ENCODE measurements around the gene EPM2AIP1. TPM values are rescaled to one million over a fixed set of nuclear protein-coding genes. Genes with fewer than 3 reads are reported as not detected.

The EPM2AIP1 gene
- total and polyA plus RNA-seq, 9 of the 15 experiments (the other 6 are each of a cell fraction or from before 2014, with no cell fraction given), result 6.7 to 44.8 (median 25.2) TPM

DNA sequence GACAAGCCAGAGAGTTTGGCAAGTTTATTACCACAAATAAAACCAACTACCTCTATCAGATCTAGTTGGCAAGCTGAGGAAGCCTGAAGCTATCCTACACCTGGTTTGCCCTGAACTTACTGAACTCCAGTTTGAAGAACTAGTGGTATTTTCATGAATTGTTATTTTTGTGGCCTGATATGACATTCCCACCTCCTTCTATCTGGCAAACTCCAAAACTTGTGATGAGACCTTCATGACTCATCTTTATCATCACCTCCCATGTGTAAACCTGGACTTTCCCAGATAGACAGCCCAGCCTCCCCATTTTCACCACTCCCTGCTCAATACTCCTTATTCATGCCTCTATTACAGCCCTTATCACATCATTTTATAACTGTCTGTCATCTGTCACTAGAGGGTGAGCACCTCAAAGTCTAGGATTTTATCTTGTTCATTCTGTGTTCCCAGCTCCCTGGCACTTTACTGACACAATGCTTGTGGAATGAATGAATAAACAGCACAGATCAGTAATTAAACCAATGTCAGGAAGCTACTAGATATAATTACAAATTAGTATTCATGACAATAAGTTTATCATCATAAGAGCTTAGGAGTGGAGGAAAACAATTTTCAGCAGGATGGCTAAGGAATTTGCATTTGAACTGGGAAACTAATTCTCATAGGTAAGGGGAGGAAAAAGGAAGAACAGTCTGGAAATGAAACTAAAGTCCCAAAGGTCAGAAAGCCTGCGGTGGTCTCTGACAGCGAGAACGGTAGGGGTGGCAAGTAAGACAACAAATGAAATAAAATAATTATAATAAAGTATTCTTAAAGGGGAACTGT, 34.9 kb downstream of the EPM2AIP1 start (continued):
- no peak for TF ChIP-seq ZNF23 (CRISPR knock-in tag; IDR thresholded peaks at IDR 0.05)
- TF ChIP-seq NFE2L1 (tag; IDR thresholded peaks at IDR 0.05; ENCODE audit: borderline replicate concordance, low read depth), result no peak; the same call in 1 of the 2 replicates
- TF ChIP-seq EP400 (IDR thresholded peaks at IDR 0.05), result peak; percentile 59; the same call in 1 of the 2 replicates
- peak; percentile 99 for TF ChIP-seq ZEB2 (IDR thresholded peaks at IDR 0.05)
- TF ChIP-seq, protein P1, sequence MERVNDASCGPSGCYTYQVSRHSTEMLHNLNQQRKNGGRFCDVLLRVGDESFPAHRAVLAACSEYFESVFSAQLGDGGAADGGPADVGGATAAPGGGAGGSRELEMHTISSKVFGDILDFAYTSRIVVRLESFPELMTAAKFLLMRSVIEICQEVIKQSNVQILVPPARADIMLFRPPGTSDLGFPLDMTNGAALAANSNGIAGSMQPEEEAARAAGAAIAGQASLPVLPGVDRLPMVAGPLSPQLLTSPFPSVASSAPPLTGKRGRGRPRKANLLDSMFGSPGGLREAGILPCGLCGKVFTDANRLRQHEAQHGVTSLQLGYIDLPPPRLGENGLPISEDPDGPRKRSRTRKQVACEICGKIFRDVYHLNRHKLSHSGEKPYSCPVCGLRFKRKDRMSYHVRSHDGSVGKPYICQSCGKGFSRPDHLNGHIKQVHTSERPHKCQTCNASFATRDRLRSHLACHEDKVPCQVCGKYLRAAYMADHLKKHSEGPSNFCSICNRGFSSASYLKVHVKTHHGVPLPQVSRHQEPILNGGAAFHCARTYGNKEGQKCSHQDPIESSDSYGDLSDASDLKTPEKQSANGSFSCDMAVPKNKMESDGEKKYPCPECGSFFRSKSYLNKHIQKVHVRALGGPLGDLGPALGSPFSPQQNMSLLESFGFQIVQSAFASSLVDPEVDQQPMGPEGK (CRISPR knock-in tag; IDR thresholded peaks at IDR 0.05; ENCODE audit: borderline replicate concordance), result no peak
- TF ChIP-seq, protein P2, sequence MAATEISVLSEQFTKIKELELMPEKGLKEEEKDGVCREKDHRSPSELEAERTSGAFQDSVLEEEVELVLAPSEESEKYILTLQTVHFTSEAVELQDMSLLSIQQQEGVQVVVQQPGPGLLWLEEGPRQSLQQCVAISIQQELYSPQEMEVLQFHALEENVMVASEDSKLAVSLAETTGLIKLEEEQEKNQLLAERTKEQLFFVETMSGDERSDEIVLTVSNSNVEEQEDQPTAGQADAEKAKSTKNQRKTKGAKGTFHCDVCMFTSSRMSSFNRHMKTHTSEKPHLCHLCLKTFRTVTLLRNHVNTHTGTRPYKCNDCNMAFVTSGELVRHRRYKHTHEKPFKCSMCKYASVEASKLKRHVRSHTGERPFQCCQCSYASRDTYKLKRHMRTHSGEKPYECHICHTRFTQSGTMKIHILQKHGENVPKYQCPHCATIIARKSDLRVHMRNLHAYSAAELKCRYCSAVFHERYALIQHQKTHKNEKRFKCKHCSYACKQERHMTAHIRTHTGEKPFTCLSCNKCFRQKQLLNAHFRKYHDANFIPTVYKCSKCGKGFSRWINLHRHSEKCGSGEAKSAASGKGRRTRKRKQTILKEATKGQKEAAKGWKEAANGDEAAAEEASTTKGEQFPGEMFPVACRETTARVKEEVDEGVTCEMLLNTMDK (IDR thresholded peaks at IDR 0.05; ENCODE audit: borderline replicate concordance, insufficient read depth, low read depth, low read length, poor library complexity, severe bottlenecking), result no peak
- TF ChIP-seq, protein P3, sequence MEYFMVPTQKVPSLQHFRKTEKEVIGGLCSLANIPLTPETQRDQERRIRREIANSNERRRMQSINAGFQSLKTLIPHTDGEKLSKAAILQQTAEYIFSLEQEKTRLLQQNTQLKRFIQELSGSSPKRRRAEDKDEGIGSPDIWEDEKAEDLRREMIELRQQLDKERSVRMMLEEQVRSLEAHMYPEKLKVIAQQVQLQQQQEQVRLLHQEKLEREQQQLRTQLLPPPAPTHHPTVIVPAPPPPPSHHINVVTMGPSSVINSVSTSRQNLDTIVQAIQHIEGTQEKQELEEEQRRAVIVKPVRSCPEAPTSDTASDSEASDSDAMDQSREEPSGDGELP (CRISPR knock-in tag; IDR thresholded peaks at IDR 0.05; ENCODE audit: borderline replicate concordance), result no peak
- TF ChIP-seq SIN3A (IDR thresholded peaks at IDR 0.05; ENCODE audit: borderline replicate concordance in 2 of 2, control insufficient read depth in 1 of 2, low read depth in 2 of 2, low read length in 2 of 2), result no peak
- TF ChIP-seq STAT5A (IDR thresholded peaks at IDR 0.05; ENCODE audit: borderline replicate concordance, low read length), result peak; percentile 92
- TF ChIP-seq ETV6 (IDR thresholded peaks at IDR 0.05; ENCODE audit: borderline replicate concordance in 1 of 2, low read depth in 2 of 2, low read length in 1 of 2), result peak in 1 of 2 experiments; percentile 39; a peak in 1 of 4 replicates
- no peak for TF ChIP-seq ETV6 (CRISPR knock-in tag; IDR thresholded peaks at IDR 0.05; ENCODE audit: borderline replicate concordance)
- TF ChIP-seq ELF2 (CRISPR knock-in tag; IDR thresholded peaks at IDR 0.05), result no peak
- peak; percentile 94 for TF ChIP-seq MTA1 (IDR thresholded peaks at IDR 0.05; ENCODE audit: borderline replicate concordance)
- TF ChIP-seq ZNF586 (CRISPR knock-in tag; conservative IDR thresholded peaks at IDR 0.05), result no peak
- TF ChIP-seq, protein P4, sequence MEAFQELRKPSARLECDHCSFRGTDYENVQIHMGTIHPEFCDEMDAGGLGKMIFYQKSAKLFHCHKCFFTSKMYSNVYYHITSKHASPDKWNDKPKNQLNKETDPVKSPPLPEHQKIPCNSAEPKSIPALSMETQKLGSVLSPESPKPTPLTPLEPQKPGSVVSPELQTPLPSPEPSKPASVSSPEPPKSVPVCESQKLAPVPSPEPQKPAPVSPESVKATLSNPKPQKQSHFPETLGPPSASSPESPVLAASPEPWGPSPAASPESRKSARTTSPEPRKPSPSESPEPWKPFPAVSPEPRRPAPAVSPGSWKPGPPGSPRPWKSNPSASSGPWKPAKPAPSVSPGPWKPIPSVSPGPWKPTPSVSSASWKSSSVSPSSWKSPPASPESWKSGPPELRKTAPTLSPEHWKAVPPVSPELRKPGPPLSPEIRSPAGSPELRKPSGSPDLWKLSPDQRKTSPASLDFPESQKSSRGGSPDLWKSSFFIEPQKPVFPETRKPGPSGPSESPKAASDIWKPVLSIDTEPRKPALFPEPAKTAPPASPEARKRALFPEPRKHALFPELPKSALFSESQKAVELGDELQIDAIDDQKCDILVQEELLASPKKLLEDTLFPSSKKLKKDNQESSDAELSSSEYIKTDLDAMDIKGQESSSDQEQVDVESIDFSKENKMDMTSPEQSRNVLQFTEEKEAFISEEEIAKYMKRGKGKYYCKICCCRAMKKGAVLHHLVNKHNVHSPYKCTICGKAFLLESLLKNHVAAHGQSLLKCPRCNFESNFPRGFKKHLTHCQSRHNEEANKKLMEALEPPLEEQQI (IDR thresholded peaks at IDR 0.05), result peak; percentile 80
- no peak for TF ChIP-seq ILF3 (IDR thresholded peaks at IDR 0.05; ENCODE audit: borderline replicate concordance)
- no peak for TF ChIP-seq ZNF3 (CRISPR knock-in tag; IDR thresholded peaks at IDR 0.05)
- TF ChIP-seq MXI1 (IDR thresholded peaks at IDR 0.05; ENCODE audit: low read depth, low read length), result no peak
- peak; percentile 83 for TF ChIP-seq TAF9B (IDR thresholded peaks at IDR 0.05; ENCODE audit: partially characterized antibody)
- TF ChIP-seq MEIS2 (IDR thresholded peaks at IDR 0.05; ENCODE audit: partially characterized antibody), result peak; percentile 99
